Lower leg skin (tissue), 3 donors: ENCODE results near the gene BICRA.

Experiments used
- POLR2A ChIP-seq, 2 donors: fragments of 450-650 bp; IDR thresholded peaks; one replicate each; pipeline ENCODE4 v1.6.1; 2016 to 2017; ENCODE audit warnings: antibody characterized with exemption in 2 of 2, mild to moderate bottlenecking in 1 of 2, moderate library complexity in 1 of 2
- TF ChIP-seq, protein P1 (sequence below), 3 donors: fragments of 450-650 bp; IDR thresholded peaks; one replicate each; pipeline ENCODE4 v1.5.1; 2016; ENCODE audit warnings: antibody characterized with exemption in 3 of 3, mild to moderate bottlenecking in 3 of 3, moderate library complexity in 2 of 3

- no peak for TF ChIP-seq POLR2A (IDR thresholded peaks at IDR 0.05)
- TF ChIP-seq, protein P1, sequence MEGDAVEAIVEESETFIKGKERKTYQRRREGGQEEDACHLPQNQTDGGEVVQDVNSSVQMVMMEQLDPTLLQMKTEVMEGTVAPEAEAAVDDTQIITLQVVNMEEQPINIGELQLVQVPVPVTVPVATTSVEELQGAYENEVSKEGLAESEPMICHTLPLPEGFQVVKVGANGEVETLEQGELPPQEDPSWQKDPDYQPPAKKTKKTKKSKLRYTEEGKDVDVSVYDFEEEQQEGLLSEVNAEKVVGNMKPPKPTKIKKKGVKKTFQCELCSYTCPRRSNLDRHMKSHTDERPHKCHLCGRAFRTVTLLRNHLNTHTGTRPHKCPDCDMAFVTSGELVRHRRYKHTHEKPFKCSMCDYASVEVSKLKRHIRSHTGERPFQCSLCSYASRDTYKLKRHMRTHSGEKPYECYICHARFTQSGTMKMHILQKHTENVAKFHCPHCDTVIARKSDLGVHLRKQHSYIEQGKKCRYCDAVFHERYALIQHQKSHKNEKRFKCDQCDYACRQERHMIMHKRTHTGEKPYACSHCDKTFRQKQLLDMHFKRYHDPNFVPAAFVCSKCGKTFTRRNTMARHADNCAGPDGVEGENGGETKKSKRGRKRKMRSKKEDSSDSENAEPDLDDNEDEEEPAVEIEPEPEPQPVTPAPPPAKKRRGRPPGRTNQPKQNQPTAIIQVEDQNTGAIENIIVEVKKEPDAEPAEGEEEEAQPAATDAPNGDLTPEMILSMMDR (IDR thresholded peaks at IDR 0.05) = no peak
Measured at GRCh38 chr19:47637550-47637949, 28.6 kb downstream of the BICRA start.
